Esophagus squamous epithelium (tissue), 5 donors: ENCODE data around the gene ZNF398. TPM values are rescaled to one million over a fixed set of nuclear protein-coding genes. Genes with fewer than 3 reads are reported as not detected.

Source experiments
- DNase-seq: peaks from one replicate; lab custom pipeline; 2025; lab: John Stamatoyannopoulos, UW
- H3K27ac ChIP-seq, 4 donors: fragments of 200-600 bp; sonication (generic); one replicate each; pipeline ENCODE4 v1.5.1; 2016 to 2019; ENCODE audit warnings: mild to moderate bottlenecking in 1 of 4
- H3K27me3 ChIP-seq, 4 donors: fragments of 200-600 bp; sonication (generic); 1 replicate in 3 of 4; 2 replicates in 1 of 4; pipeline versions ENCODE4 v1.5.1 to v1.6.0; 2017 to 2021; ENCODE audit warnings: antibody characterized with exemption in 1 of 4
- H3K36me3 ChIP-seq, 3 donors: fragments of 200-600 bp; sonication (generic); one replicate each; pipeline ENCODE4 v1.5.1; 2016 to 2019
- H3K4me1 ChIP-seq, 3 donors: fragments of 200-600 bp; sonication (generic); one replicate each; pipeline ENCODE4 v1.5.1; 2017 to 2019
- H3K4me3 ChIP-seq, 4 donors: fragments of 200-600 bp; sonication (generic); 1 replicate in 3 of 4; 2 replicates in 1 of 4; pipeline ENCODE4 v1.5.1; 2016 to 2019; ENCODE audit warnings: mild to moderate bottlenecking in 2 of 4, moderate library complexity in 1 of 4
- H3K9me3 ChIP-seq, 3 donors: fragments of 200-600 bp; sonication (generic); one replicate each; pipeline ENCODE4 v1.5.1; 2016 to 2019
- POLR2A ChIP-seq, 4 donors: fragments of 450-650 bp; IDR thresholded peaks; one replicate each; pipeline ENCODE4 v1.6.1; 2017; ENCODE audit warnings: antibody characterized with exemption in 4 of 4, mild to moderate bottlenecking in 4 of 4, moderate library complexity in 3 of 4
- WGBS, 2 donors: methylation state at CpG; one replicate each; pipeline ENCODE4 v1.1.5; 2018; 5-methylcytosine and 5-hydroxymethylcytosine counted together
- intact Hi-C: fragments of 100-400 bp; cut with DNase I; formaldehyde crosslinking; loops from one replicate; pipeline ENCODE4 v1.15.0; 2022
- total RNA-seq, 4 donors: library from RNA; depleted of rRNA; stranded (reverse); fragments of >200 nt; gene quantifications; one replicate each; pipeline ENCODE4 v1.1.0, GENCODE V29; 2016
- TF ChIP-seq, protein P1 (sequence below), 6 experiments: fragments of 450-650 bp in 4 of 6; fragments of 200-600 bp in 2 of 6; sonication (generic) in 2 of 6; IDR thresholded peaks; one replicate each; pipeline ENCODE4 v1.5.1; 2016 to 2019; ENCODE audit warnings: antibody characterized with exemption in 6 of 6, mild to moderate bottlenecking in 4 of 6, moderate library complexity in 4 of 6
- donor health status: DM: yes; HTN: yes; CAD: no.

Gene ZNF398
- total RNA-seq, 4 donors from 2014 or later, result 8.9 to 20.8 (median 12.6) TPM

DNA sequence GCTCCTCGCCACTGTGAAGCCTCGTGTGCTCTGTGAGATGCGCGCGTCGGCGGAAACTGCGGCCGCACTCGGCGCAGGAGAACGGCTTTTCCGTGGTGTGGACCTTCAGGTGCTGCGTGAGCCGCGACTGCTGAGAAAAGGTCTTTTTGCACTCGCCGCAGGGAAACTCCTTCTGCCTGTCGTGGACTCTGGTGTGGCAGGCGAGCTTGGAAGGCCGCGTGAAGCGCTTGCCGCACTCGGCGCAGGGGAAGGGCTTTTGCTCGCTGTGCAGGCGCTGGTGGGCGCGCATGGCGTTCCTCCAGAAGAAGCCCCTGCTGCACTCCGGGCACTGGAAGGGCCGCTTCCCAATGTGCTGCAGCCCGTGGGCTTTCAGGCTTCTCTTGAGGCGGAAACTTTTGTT lies 43.0 kb upstream of the ZNF398 start:
- Histone ChIP-seq H3K36me3 (peaks cover 0 to 28% (median 0%) of the 10 kb centered on the region in 3 donors), H3K9me3 (no peaks in the 10 kb centered on the region), H3K4me1 (no peaks in the 10 kb centered on the region), H3K27ac (no peak overlapping the region), H3K27me3 (no peaks in the 10 kb centered on the region), H3K4me3 (no peak overlapping the region)
- 93 to 94% methylated on average over 16 to 26 of the region's 35 CpGs for WGBS, 2 donors
- TF ChIP-seq, protein P1, sequence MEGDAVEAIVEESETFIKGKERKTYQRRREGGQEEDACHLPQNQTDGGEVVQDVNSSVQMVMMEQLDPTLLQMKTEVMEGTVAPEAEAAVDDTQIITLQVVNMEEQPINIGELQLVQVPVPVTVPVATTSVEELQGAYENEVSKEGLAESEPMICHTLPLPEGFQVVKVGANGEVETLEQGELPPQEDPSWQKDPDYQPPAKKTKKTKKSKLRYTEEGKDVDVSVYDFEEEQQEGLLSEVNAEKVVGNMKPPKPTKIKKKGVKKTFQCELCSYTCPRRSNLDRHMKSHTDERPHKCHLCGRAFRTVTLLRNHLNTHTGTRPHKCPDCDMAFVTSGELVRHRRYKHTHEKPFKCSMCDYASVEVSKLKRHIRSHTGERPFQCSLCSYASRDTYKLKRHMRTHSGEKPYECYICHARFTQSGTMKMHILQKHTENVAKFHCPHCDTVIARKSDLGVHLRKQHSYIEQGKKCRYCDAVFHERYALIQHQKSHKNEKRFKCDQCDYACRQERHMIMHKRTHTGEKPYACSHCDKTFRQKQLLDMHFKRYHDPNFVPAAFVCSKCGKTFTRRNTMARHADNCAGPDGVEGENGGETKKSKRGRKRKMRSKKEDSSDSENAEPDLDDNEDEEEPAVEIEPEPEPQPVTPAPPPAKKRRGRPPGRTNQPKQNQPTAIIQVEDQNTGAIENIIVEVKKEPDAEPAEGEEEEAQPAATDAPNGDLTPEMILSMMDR (IDR thresholded peaks at IDR 0.05), result no peak
- TF ChIP-seq POLR2A (IDR thresholded peaks at IDR 0.05), result no peak
- intact Hi-C loops, result no loop called here
- no peak for DNase-seq

DNA sequence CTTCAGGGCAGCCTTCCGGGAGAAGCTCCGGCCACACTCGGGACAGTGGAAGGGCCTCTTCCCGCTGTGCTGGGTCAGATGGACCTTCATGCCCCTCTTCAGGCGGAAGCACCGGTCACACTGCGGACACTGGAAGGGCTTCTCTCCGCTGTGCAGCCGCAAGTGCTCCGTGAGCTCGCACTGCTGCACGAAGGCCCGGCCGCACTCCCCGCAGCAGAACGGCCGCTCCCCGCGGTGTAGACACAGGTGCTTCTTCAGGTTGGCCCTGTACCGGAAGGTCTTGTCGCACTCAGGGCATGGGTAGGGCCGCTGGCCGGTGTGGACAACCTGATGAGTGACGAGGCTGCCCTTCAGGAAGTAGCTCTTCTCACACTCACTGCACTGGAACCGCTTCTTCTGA lies 42.5 kb upstream of the ZNF398 start:
- Histone ChIP-seq H3K27me3 (no peaks in the 10 kb centered on the region), H3K9me3 (no peaks in the 10 kb centered on the region), H3K27ac (no peak overlapping the region), H3K36me3 (peaks cover 0 to 28% (median 0%) of the 10 kb centered on the region in 3 donors), H3K4me3 (no peak overlapping the region), H3K4me1 (no peaks in the 10 kb centered on the region)
- intact Hi-C loops, result no loop called here
- DNase-seq, result no peak
- TF ChIP-seq, protein P1 (IDR thresholded peaks at IDR 0.05), result no peak
- TF ChIP-seq POLR2A (IDR thresholded peaks at IDR 0.05), result no peak
- WGBS, 2 donors, result 94 to 99% methylated on average over 6 to 25 of the region's 25 CpGs

DNA sequence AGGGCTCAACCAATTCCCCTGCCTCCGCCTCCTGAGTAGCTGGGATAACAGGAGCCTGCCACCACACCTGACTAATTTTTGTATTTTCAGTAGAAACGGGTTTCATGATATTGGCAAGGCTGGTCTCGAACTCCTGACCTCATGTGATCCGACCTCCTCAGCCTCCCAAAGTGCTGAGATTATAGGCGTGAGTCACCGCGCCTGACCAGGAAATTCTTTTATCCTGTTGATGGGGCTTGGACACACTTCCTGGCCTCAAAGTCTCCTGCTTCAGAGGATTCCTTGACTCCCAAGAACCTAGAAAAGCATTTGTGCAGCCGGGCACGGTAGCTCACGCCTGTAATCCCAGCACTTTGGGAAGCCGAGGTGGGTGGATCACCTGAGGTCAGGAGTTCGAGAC lies 37.3 kb upstream of the ZNF398 start:
- WGBS, 2 donors, result 65 to 91% methylated on average over 6 to 7 of the region's 12 CpGs
- TF ChIP-seq, protein P1 (IDR thresholded peaks at IDR 0.05), result no peak
- no peak for TF ChIP-seq POLR2A (IDR thresholded peaks at IDR 0.05)
- DNase-seq, result no peak
- Histone ChIP-seq H3K36me3 (peaks cover 0 to 28% (median 0%) of the 10 kb centered on the region in 3 donors), H3K27ac (no peak overlapping the region), H3K4me3 (no peak overlapping the region), H3K27me3 (no peaks in the 10 kb centered on the region), H3K9me3 (no peaks in the 10 kb centered on the region), H3K4me1 (no peaks in the 10 kb centered on the region)
- intact Hi-C loops, result no loop called here

DNA sequence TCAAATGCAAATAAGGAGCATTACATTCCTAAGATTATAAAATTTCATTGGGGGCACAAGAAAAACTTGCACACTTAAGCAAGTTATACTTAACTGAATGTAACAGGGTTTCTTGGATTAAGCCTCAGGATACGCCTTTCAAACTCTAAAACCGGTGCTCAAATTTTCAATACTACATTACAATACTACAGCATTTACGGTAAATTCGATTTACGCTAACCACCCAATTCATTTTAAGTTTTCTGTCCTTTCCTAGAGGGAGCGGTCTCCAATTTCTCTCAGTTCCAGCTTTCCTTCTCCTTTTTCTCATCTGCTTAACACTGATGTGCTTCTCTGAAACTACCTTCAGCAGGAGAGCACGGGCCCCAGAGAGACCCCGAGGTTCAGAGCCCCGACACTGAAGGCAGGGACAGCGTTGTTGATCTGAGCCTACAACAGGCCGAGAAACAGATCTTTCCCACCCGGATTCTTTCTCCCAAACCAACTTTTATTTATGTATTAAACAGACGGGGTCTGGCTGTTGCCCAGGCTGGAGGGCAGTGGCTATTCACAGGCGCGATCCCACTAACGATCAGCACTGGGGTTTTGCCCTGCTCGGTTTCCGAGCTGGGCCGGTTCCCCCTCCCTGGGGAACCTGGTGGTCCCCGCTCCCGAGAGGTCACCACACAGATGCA lies 21.9 kb upstream of the ZNF398 start:
- peaks cover 6 to 28% (median 15%) of the 10 kb centered on the region in 3 donors for H3K4me1 ChIP-seq
- H3K9me3 ChIP-seq, result peaks cover 0 to 4% (median 0%) of the 10 kb centered on the region in 3 donors
- no peak for DNase-seq
- peak overlapping the region; percentile 73 to 98 (median 80) for H3K4me3 ChIP-seq
- intact Hi-C loops, result no loop called here
- TF ChIP-seq, protein P1 (IDR thresholded peaks at IDR 0.05), result no peak
- TF ChIP-seq POLR2A (IDR thresholded peaks at IDR 0.05), result no peak
- H3K36me3 ChIP-seq, result peaks cover 0 to 15% (median 0%) of the 10 kb centered on the region in 3 donors
- peak overlapping the region; percentile 91 to 98 (median 96) for H3K27ac ChIP-seq
- H3K27me3 ChIP-seq, result no peaks in the 10 kb centered on the region
- 2 to 12% methylated on average over 10 to 17 of the region's 21 CpGs for WGBS, 2 donors

DNA sequence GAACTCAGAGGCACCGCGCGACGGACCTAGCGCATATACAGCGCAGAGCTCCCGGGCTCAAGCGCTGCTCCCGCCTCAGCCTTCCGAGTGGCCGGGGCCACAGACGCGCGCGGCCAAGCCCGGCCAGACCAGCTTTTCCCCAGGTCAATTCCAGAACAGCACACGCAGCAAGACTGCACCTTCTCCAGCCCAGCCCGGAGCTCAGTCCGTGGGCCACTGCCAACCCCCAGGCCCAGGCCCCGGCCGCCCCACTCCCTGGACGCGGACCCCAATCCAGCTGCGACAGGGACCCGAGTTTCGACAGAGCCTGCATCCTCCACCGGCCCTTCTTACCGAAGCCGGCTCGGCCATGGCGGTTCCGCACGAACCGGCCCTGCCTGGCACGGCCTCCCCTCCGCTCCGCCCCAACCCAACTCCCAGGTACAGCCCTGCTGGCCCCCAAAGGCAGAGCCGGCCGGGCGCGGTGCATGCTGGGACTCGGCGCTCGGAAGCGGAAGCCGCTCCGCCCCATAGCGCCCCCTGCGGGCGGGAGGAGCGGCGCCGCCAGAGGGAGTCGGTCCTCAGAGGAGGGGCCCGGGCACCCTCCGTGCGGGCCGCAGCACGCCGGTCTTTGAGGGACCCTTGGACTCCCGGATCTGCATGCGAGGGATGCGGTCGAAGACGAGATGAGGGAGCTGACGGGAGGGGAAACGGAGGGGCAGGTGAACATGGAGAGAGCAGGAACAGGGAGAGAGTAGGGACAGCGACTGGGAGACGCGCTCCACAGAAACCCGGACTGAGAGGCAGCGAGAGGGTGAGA lies 21.2 kb upstream of the ZNF398 start, which contains the start of gene ZNF425:
TSS of gene ZNF425 (minus strand) at position 462 of the 799 bp plus-strand sequence. CDS start at position 351, 111 bp downstream.
- DNase-seq, result peak; percentile 40
- H3K27me3 ChIP-seq, result no peaks in the 10 kb centered on the region
- H3K27ac ChIP-seq, result peak within 1 kb of the TSS; percentile 91 to 98 (median 96)
- H3K4me1 ChIP-seq, result peaks cover 6 to 28% (median 15%) of the 10 kb centered on the region in 3 donors
- 1 to 2% methylated on average over 10 to 14 of the region's 72 CpGs for WGBS, 2 donors
- intact Hi-C loops, result no loop called here
- TF ChIP-seq, protein P1 (IDR thresholded peaks at IDR 0.05), result peak; percentile 92 to 99 (median 98)
- peak in 3 of 4 donors; percentile 88 to 97 (median 95) for TF ChIP-seq POLR2A (IDR thresholded peaks at IDR 0.05)
- peak within 1 kb of the TSS; percentile 73 to 98 (median 80) for H3K4me3 ChIP-seq
- peaks cover 0 to 9% (median 0%) of the 10 kb centered on the region in 3 donors for H3K9me3 ChIP-seq
- H3K36me3 ChIP-seq, result peaks cover 0 to 23% (median 6%) of the 10 kb centered on the region in 3 donors
